HTERT RPE-1 (cell line): Measurements from ENCODE around the gene TAS2R16.

Experiments
- in situ Hi-C: fragments of 300-500 bp; cut with MboI; formaldehyde crosslinking; loops from 4 replicates; pipeline ENCODE4 v1.14.3; 2020; ENCODE audit warnings: low sequenced_read_pairs

Gene TAS2R16, protein sequence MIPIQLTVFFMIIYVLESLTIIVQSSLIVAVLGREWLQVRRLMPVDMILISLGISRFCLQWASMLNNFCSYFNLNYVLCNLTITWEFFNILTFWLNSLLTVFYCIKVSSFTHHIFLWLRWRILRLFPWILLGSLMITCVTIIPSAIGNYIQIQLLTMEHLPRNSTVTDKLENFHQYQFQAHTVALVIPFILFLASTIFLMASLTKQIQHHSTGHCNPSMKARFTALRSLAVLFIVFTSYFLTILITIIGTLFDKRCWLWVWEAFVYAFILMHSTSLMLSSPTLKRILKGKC

DNA sequence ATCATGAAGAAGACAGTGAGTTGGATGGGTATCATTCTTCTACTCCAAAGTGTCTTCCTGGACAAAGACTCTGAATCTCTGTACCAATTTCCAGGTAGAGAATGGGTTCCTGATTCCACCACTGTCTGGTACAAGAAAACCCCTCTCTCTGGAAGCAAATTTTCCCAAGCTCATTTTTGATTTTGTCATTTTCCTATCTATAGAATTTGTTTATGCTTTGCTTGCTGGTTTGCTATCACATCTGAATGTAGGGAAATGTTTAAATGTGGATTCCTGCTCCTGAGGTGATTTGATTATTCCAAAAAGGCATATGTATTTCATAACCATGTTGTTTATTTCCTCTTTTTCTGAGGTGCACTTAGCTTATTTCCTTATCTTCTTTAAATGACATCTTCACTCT lies at the start of gene TAS2R16:
Gene TAS2R16, minus strand, starts transcription at position 101 of the 400 bp plus-strand sequence. Its CDS starts 66 bp downstream, at position 35.
- in situ Hi-C loops = no loop called here

GRCh38 chr7:123043642-123044041 lies 48.1 kb upstream of the TAS2R16 start:
- in situ Hi-C loops = no loop called here

GRCh38 chr7:123041101-123041500 lies 45.6 kb upstream of the TAS2R16 start:
- in situ Hi-C loops = no loop called here

DNA sequence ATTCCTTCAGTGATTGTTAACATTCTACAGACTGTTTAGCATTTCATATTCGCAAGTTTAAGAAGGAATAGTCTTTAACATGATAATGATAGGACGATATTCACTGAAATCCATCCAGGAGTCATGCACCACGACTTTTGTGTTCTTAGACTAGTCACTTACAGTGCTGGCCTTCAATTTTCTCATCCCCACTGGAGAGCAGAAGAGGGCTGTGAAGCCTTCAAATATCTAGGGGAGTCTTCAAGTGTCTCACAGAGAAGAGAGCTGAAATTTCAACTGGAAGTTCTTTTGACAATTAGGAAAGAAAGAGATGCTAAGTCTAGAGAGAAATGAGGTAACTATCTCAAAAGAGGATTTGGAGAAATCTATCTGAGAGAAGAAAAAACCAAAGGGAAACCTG lies 43.8 kb upstream of the TAS2R16 start:
- in situ Hi-C loops = no loop called here

- in situ Hi-C loops = no loop called here
These were observed 38.6 kb upstream of the TAS2R16 start for GRCh38 chr7:123034106-123034505.

- in situ Hi-C loops = no loop called here
These were observed 35.1 kb upstream of the TAS2R16 start for GRCh38 chr7:123030631-123031030.

- in situ Hi-C loops = no loop called here
These were observed 32.8 kb upstream of the TAS2R16 start for GRCh38 chr7:123028339-123028738.

DNA sequence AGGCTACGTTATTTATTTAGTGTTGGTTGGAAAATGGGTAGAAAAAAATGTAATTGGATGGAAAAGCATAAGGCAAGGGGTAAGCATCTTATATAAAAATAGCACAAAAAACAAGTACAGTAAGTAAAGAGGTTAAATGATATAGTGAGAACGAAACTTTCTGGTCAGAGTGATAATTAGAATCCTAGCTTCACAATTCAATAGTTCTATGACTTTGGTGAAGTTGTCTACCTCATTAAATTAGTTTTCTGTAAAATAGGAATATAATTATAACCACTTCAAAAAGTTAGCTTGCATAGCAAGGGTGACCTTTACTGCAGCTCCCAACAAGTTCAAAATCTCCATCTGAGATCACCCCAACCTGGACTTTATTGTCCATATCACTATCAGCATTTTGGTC lies 30.8 kb upstream of the TAS2R16 start:
- in situ Hi-C loops = no loop called here

DNA sequence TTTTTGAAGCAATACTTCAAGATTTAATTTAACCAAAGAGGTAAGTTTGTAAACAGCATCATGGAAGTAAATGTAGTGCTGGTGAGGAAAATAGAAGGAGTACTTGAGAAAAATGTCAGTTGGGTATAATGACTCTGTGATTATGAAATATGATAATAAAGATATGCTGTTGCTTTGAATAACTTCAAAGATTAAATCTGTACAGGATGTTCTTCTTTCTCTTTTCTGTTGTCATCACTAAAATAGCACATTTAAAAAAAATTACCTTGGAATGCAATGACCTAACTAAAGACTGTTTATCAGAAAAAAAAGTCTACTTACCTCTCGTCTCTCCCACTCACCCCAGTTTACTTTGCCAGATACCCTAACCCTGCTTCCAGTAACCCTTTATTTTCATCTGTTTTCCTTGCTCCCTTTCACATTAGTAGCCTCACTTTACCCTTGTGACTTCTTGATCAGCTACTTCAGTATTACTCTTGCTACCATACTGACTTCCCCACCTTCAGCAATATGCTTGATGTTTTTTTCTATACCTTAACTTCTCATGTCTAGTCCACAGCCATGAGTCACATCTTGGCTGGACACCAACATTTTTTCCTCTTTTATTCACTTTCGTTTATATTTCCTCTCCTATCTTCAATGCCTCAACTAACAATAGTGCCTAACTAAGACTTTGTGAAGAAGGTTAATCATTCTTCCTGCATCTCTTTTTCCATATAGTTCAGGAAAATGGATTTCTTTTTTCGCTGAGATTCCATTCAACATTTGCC lies 29.7 kb upstream of the TAS2R16 start:
- in situ Hi-C loops = no loop called here

DNA sequence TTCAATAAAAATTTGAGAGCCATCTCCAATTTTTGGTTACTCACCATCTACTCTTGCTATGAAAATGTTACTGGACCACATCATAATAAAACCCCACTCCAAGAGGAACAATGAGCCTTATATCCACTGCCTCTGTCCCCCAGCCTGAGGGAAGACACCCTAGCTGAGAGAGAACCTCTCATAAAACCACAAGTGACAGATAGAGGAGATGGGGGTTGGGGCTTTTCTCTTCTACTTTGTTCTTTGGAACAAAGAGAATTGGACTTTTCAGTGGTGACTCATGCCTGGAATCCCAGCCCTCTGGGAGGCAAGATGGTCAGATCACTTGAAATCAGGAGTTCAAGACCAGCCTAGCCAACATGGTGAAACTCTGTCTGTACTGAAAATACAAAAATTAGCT lies 27.6 kb upstream of the TAS2R16 start:
- in situ Hi-C loops = no loop called here

DNA sequence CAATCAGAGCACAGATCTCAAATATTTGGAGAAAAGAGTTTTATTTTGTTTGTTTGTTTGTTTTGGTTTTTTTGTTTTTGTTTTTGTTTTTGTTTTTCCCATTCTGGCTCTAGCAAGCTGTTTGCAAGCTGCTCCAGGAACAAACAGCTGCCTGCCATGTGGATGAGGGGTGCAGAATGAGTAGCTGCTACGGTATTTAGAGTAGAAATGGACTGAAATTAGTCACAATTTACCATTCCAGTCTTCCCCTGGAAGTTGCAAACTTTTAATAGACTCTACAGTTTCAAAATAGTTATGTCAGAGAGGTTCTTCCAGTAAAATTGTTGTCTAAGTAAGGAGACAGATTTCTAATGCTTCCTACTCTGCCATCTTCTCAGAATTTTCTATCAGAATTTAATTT lies 27.1 kb upstream of the TAS2R16 start:
- in situ Hi-C loops = no loop called here

DNA sequence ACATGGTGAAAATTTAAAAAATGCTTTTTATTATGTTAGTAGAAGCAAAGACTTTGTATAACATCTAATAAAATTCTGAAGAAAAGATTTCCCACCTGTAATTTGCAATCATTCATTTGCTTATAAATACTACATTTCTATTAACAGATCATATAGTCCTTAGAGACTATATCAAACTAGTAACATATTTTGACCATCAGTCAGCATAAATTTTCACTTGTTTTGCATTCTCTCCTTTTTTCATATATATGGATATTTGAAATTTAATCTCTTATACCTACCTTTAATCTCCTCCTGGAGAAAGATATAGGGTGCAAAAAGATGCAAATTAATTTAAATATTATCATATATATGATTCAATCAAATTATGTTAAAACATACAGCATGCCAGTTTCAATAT lies 16.9 kb upstream of the TAS2R16 start:
- in situ Hi-C loops = no loop called here

DNA sequence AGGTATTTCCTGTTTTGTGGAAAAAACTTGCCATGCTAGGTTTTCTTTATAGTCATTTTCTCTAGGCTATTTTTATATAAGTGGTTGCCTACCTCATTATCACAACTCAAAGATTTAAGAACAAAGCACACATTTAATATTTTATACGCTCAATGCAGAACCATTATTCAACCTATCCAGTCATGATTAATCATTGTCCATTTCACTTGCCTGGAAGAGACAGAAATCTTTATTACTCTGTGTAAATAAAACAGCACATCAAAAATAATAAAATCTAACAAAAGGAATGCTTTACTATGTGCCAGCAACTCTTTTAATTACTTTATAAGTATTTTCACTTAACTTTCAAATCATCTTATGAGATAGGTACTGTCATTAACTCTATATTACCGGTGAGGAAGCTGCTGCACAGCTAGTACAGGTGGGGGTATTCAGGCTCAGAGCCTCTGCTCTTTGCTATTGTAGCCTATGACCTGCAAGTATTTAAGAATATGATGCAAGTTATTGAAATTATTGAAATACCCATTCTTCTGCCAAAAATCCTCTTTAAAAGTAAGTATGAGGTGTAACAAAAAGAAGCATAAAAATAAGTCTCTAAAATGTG lies 16.4 kb upstream of the TAS2R16 start:
- in situ Hi-C loops = no loop called here

DNA sequence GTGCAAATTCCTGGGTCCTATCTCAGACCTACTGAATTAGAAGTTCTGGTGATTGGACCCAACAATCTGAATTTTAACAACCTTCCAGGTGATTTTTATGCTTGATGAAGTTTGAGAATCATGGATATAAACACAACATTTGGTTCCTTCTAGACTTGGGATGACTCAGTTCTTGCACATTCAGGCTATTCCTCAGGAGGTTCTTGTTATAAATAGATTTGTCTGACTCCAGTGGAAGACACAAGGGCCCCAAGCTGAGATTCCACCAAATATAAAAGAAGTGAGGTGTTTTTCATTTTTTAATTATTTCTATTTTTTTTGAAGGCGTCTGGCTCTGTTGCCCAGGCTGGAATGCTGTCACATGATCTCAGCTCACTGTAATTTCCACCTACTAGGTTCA lies 9.4 kb upstream of the TAS2R16 start:
- in situ Hi-C loops = no loop called here

GRCh38 chr7:123003539-123004126 lies 8.1 kb upstream of the TAS2R16 start:
- in situ Hi-C loops = no loop called here

- in situ Hi-C loops = no loop called here
These were observed 5.9 kb downstream of the TAS2R16 start for GRCh38 chr7:122989577-122989976.

DNA sequence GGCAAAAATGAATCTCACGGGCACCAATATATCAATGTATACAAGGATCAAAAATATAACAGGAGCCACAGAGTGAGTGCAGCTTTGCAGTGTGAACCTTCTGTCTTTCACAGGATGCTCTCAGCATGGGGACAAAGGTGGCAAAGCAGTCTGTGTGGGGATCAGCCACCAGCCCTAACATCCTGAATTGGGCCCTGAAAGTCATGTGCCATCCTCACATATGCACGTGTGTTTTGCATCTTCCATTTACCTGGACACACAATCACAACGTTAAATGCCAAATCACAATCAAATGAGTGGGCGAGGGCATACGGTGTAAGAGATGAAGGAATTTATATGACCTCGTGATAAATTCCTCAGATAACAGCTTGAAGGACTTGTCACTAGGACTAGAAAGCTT lies 6.5 kb downstream of the TAS2R16 start:
- in situ Hi-C loops = no loop called here

DNA sequence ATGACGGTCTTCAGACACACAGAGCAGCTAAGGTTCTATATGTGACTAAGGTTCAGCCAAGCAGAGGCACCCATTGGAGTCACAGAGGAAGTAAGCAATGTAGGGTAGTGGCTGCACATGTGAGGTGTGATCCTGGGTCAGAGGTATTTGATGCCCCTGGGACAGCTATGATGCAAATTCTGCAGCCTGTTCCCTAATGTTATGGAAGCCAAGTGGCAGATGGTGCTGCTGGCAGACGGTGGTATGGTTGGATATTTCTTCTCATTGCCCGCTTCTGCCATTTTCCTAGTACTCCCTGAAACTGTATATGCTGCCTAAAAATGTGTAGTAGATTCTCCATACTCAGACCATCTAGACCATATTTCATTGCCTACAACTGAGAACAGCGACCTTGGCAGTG lies 7.2 kb downstream of the TAS2R16 start:
- in situ Hi-C loops = no loop called here

GRCh38 chr7:122987463-122987862 lies 8.0 kb downstream of the TAS2R16 start:
- in situ Hi-C loops = no loop called here

- in situ Hi-C loops = no loop called here
These were observed 11.5 kb downstream of the TAS2R16 start for GRCh38 chr7:122984021-122984420.

DNA sequence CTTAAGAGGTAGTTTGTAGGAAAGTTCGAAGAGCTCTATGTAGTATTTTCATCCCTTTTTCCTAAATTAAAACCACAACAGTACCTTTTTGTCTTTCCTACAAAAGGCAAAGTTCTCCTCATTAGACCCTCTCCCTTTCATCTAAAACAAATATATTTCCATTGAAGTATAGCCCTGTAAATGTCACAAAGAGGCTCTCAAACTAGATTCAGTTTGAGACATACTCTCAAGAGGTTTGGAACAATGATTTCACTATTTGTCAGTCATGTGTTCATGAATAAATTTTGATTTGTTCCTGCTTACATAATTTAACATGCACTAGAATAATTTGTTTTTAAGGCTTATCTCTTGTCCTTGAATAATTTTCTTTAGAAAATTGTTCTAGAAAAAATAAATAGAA lies 12.2 kb downstream of the TAS2R16 start:
- in situ Hi-C loops = no loop called here

GRCh38 chr7:122975341-122975740 lies 20.2 kb downstream of the TAS2R16 start:
- in situ Hi-C loops = no loop called here
